RWPE1 (cell line): ENCODE data around the gene RRAD.
A peak's percentile ranks its signal among the peaks of the same experiment; 100 is the strongest.

Experiments used
- CTCF ChIA-PET: fragments of 350-600 bp; sonication (Branson Sonifier 250); formaldehyde crosslinking; extraction: SDS; loops from one replicate; lab custom pipeline; 2021; lab: Yijun Ruan, JAX
- POLR2A ChIA-PET: fragments of 400-600 bp; formaldehyde crosslinking; extraction: SDS; loops from one replicate; lab custom pipeline; 2020; ENCODE audit warnings: antibody characterized with exemption; ENCODE audit not compliant: low non-redundant PET; lab: Yijun Ruan, JAX
- DNase-seq: peaks from one replicate; pipeline ENCODE4 v3.0.0; 2012; ENCODE audit warnings: low spot score
- H3K27ac ChIP-seq: fragments of 450-650 bp; 2 replicates; pipeline ENCODE4 v1.5.1; 2017
- TF ChIP-seq, protein P1 (sequence below): fragments of 450-650 bp; conservative IDR thresholded peaks from 2 replicates; pipeline ENCODE4 v1.5.1; 2017; ENCODE audit warnings: low read depth, mild to moderate bottlenecking

RRAD gene

GRCh38 chr16:66926171-66926947 lies 1.0 kb upstream of the RRAD start:
- POLR2A ChIA-PET, result no interaction called here
- H3K27ac ChIP-seq, result peak overlapping the region; percentile 60
- CTCF ChIA-PET, result interaction anchor here (0.5 to 1.3 kb wide), 2 partner anchors 7 to 31 kb away, joined by 3 to 7 read pairs; no protein-coding TSS in a partner anchor
- TF ChIP-seq, protein P1, sequence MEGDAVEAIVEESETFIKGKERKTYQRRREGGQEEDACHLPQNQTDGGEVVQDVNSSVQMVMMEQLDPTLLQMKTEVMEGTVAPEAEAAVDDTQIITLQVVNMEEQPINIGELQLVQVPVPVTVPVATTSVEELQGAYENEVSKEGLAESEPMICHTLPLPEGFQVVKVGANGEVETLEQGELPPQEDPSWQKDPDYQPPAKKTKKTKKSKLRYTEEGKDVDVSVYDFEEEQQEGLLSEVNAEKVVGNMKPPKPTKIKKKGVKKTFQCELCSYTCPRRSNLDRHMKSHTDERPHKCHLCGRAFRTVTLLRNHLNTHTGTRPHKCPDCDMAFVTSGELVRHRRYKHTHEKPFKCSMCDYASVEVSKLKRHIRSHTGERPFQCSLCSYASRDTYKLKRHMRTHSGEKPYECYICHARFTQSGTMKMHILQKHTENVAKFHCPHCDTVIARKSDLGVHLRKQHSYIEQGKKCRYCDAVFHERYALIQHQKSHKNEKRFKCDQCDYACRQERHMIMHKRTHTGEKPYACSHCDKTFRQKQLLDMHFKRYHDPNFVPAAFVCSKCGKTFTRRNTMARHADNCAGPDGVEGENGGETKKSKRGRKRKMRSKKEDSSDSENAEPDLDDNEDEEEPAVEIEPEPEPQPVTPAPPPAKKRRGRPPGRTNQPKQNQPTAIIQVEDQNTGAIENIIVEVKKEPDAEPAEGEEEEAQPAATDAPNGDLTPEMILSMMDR, result no peak
- no peak for DNase-seq

DNA sequence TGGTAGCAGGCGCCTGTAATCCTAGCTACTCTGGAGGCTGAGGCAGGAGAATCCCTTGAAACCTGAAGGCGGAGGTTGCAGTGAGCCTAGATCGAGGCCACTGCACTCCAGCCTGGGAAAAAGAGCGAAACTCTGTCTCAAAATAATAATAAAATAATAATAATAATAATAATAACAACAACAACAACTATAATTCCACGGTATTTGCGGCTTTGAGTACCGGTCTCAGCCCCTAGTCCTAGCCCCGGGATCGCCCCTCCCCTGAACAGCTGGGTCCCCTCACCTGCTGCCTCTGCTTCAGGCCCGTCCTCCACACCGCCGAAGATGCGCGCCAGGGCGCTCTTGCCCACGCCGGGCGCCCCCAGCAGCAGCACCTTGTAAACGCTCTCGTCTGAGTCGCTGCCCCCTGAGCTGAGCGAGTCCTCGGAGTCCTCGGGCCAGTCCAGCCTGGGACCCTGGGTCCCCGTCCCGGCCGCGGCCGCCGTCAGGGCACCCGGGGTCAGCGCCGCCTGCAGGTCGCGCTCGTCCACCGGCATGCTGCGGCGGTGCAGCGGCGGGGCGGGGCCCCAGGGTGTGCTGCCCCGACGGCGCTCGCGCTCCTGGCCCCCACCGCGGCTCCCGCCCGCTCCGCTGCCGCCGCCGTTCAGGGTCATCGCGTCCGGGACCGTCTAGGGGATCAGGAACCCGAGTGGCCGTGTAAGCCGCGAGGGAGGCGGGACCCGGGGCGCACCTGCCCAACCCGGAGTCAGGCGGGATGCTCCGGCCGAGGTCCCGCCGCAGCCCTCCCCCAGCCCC lies 611 bp downstream of the RRAD start:
- no peak for DNase-seq
- no peak overlapping the region for H3K27ac ChIP-seq
- TF ChIP-seq, protein P1, result peak; percentile 50
- CTCF ChIA-PET, result no interaction called here
- POLR2A ChIA-PET, result no interaction called here

DNA sequence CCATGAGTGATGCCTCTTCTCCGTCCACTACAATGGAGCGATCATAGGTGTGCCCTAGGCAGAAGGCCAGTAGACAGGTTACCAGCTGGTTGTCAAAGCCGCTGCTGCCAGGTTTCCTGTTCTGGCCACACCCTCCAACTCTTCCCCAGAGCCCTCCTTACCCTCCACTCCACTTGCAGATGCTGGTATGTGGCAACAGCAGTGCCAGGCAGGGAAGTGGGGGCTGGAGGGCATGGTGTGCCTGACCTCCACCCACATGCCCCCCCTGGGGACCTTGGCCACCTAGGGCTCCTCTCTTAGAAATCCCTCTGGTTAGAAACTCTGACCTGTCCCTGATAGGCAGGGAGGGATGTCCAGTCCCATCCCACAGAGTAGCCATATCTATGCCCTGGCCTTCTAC lies 1.5 kb downstream of the RRAD start:
- H3K27ac ChIP-seq, result no peak overlapping the region
- DNase-seq, result no peak
- POLR2A ChIA-PET, result no interaction called here
- TF ChIP-seq, protein P1, result no peak
- CTCF ChIA-PET, result no interaction called here

GRCh38 chr16:66923247-66923731 lies 2.0 kb downstream of the RRAD start:
- TF ChIP-seq, protein P1, result no peak
- no peak for DNase-seq
- ChIA-PET POLR2A (no interaction called here), CTCF (no interaction called here)
- H3K27ac ChIP-seq, result no peak overlapping the region; the same call in 1 of the 2 replicates

DNA sequence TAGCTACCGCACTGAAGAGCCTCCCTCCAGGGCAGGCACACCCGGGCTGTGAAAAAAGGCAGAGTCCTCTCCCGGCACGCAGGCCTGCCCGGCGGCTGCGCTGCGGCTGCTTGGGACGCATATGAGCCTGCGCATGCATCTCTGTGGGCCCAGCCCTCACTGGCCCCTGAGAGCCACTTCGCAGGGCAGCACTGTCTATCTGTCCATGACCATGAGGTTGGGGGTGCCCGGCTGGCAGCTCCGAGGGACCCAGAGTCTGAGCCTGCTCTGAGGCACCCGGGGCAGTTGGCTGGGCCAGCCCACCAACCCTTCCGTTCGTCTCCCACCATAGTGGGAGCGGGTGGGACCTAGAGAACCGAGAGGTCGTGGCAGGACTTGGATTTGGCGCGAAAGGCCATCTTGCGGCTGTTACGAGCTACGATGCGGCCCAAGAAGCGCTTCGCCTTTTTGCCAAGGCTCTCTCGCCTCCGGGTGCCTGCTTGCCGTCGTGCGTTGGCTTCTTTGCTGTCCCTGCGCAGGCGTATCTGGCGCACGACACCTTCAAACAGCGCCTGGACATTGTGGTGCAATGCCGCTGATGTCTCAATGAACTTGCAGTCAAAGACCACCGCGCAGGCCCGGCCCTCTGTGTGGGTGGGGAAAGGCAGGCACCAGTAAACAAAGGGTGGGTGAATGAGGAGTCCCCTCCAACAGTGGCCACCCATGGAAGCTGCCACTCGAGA lies 3.4 kb downstream of the RRAD start:
- no peak for DNase-seq
- TF ChIP-seq, protein P1, result no peak
- ChIA-PET POLR2A (no interaction called here), CTCF (interaction anchor here (1.0 kb wide), 1 partner anchor 27 kb away, joined by 4 read pairs; no protein-coding TSS in a partner anchor)
- H3K27ac ChIP-seq, result no peak overlapping the region
